Left forelimb (tissue), 1 donor: ENCODE data around the gene CYB5RL.
"Not testable (repeated sequence)": the region's sequence is repeated elsewhere in the genome, so short reads cannot be mapped to it uniquely, and the experiment has no call there.

ENCODE experiments used
- DNase-seq: peaks from one replicate; pipeline ENCODE4 v3.0.0-alpha.2; 2018; ENCODE audit warnings: low spot score

CYB5RL gene

GRCh38 chr1:54225986-54226559, 26.2 kb upstream of the CYB5RL start:
- no peak for DNase-seq

GRCh38 chr1:54225378-54225777, 25.5 kb upstream of the CYB5RL start:
- DNase-seq, result no peak

GRCh38 chr1:54224233-54224632, 24.4 kb upstream of the CYB5RL start:
- DNase-seq, result no peak

GRCh38 chr1:54223441-54224202, 23.8 kb upstream of the CYB5RL start:
- DNase-seq, result no peak

GRCh38 chr1:54222711-54223110, 22.9 kb upstream of the CYB5RL start:
- DNase-seq, result no peak

GRCh38 chr1:54221867-54222484, 22.1 kb upstream of the CYB5RL start:
- no peak for DNase-seq

GRCh38 chr1:54221113-54221834, 21.4 kb upstream of the CYB5RL start:
- DNase-seq, result no peak

GRCh38 chr1:54220004-54220811, 20.4 kb upstream of the CYB5RL start:
- DNase-seq, result no peak

- no peak for DNase-seq
These were observed 19.8 kb upstream of the CYB5RL start for GRCh38 chr1:54219688-54220003.

- no peak for DNase-seq
These were observed 19.3 kb upstream of the CYB5RL start for GRCh38 chr1:54218883-54219687.

GRCh38 chr1:54215523-54215922, 15.7 kb upstream of the CYB5RL start:
- DNase-seq, result no peak

GRCh38 chr1:54212872-54213271, 13.0 kb upstream of the CYB5RL start:
- DNase-seq, result no peak

- DNase-seq, result not testable (repeated sequence)
These were observed 8.1 kb upstream of the CYB5RL start for GRCh38 chr1:54207896-54208295.

GRCh38 chr1:54207287-54207686, 7.5 kb upstream of the CYB5RL start:
- no peak for DNase-seq

GRCh38 chr1:54204199-54204598, 4.4 kb upstream of the CYB5RL start:
- DNase-seq, result no peak

GRCh38 chr1:54200519-54200997, 728 bp upstream of the CYB5RL start:
- no peak for DNase-seq

- no peak for DNase-seq
These were observed 572 bp downstream of the CYB5RL start for GRCh38 chr1:54199151-54199764.

GRCh38 chr1:54193453-54193852, 6.4 kb downstream of the CYB5RL start:
- DNase-seq, result no peak

- no peak for DNase-seq
These were observed 8.3 kb downstream of the CYB5RL start for GRCh38 chr1:54191525-54191924.

- no peak for DNase-seq
These were observed 9.3 kb downstream of the CYB5RL start for GRCh38 chr1:54190526-54190925.

- DNase-seq, result no peak
These were observed 11.5 kb downstream of the CYB5RL start for GRCh38 chr1:54188291-54188690.
